Activated CD4-positive, alpha-beta T cell treated with anti-CD3 and anti-CD28 coated beads, Interleukin-2, amount 10 ng/mL, durations not matched to agents 24 days and 14 days (primary cell): ENCODE measurements around the gene LUC7L3. TPM values are rescaled to one million over a fixed set of nuclear protein-coding genes. Genes with fewer than 3 reads are reported as not detected.
"Not testable (repeated sequence)": the region's sequence is repeated elsewhere in the genome, so short reads cannot be mapped to it uniquely, and the experiment has no call there.

Experiments used
- DNase-seq: peaks from one replicate; pipeline ENCODE4 v3.0.0; 2022
- H3K27ac Mint-ChIP-seq: one replicate; pipeline ENCODE4 v1.8.0; 2022; ENCODE audit warnings: mild to moderate bottlenecking, mixed read lengths
- H3K27me3 Mint-ChIP-seq: one replicate; pipeline ENCODE4 v1.8.0; 2022; ENCODE audit warnings: mixed read lengths
- H3K36me3 Mint-ChIP-seq: one replicate; pipeline ENCODE4 v1.8.0; 2022; ENCODE audit warnings: low read depth, mild to moderate bottlenecking, mixed read lengths
- H3K4me1 Mint-ChIP-seq: one replicate; pipeline ENCODE4 v1.8.0; 2021; ENCODE audit warnings: mixed read lengths
- H3K4me3 Mint-ChIP-seq: one replicate; pipeline ENCODE4 v1.8.0; 2022; ENCODE audit warnings: mild to moderate bottlenecking, moderate library complexity, mixed read lengths
- H3K9me3 Mint-ChIP-seq: one replicate; pipeline ENCODE4 v1.8.0; 2021; ENCODE audit warnings: mixed read lengths
- intact Hi-C: fragments of 100-400 bp; cut with micrococcal nuclease; formaldehyde crosslinking; loops from one replicate; pipeline ENCODE4 v1.15.1; 2023
- total RNA-seq: library from RNA; stranded (reverse); gene quantifications from 2 replicates; pipeline ENCODE4 v1.2.3, GENCODE V29; 2022

The LUC7L3 gene
- total RNA-seq, 1 donor from 2014 or later = 125 TPM

DNA sequence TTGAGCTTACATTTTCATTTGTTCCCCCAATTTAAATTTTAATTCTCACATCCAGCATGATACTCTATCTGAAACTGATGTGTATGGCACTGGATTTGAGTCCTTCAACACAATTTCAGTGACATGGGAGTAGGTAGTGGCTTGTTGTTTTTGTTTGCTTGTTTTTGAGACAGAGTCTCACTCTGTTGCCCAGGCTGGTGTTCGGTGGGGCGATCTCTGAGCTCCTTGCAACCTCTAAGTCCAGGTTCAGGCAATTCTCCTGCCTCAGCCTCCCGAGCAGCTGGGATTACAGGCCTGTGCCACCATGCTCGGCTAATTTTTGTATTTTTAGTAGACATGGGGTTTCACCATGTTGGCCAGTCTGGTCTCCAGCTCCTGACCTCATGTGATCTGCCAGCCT, 10.3 kb upstream of the LUC7L3 start:
- peaks cover 23% of the 10 kb centered on the region for H3K4me1 Mint-ChIP-seq
- DNase-seq, H3K9me3 Mint-ChIP-seq: not testable (repeated sequence)

DNA sequence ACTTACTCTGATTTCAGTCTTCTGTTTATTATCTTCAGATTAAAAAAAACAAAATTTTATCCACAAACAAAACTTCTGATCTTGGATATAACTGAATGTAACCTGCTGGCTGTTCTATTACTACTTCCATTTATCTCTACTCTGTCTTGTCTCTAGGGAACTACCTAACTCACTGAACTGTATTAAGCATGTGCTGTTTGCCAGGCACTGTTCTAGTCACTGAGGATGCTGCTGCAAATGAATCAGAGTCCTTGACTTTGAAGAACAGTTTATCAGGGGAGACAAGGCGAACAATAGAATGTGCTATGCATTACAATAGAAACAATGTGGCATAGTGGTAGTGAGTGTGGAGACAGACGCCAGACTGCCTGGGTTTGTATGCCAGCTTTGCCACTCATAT, 9.4 kb upstream of the LUC7L3 start:
- peaks cover 18% of the 10 kb centered on the region for H3K4me1 Mint-ChIP-seq
- no peak for DNase-seq
- H3K27ac Mint-ChIP-seq = peak overlapping the region; percentile 25
- peaks cover 15% of the 10 kb centered on the region for H3K36me3 Mint-ChIP-seq
- peaks cover 5% of the 10 kb centered on the region for H3K27me3 Mint-ChIP-seq
- H3K4me3 Mint-ChIP-seq = peak overlapping the region; percentile 33
- intact Hi-C loops = no loop called here
- no peaks in the 10 kb centered on the region for H3K9me3 Mint-ChIP-seq

More for the DNA sequence above, 10.3 kb upstream of the LUC7L3 start:
- H3K27ac Mint-ChIP-seq = peak overlapping the region; percentile 97
- H3K27me3 Mint-ChIP-seq = not testable (repeated sequence)
- peaks cover 21% of the 10 kb centered on the region for H3K36me3 Mint-ChIP-seq
- H3K4me3 Mint-ChIP-seq = peak overlapping the region; percentile 86
- intact Hi-C loops = loop anchor here (5.0 kb wide), 3 partner anchors 232 to 458 kb away; partner anchors contain the start of genes NME1, NME2 and RSAD1

DNA sequence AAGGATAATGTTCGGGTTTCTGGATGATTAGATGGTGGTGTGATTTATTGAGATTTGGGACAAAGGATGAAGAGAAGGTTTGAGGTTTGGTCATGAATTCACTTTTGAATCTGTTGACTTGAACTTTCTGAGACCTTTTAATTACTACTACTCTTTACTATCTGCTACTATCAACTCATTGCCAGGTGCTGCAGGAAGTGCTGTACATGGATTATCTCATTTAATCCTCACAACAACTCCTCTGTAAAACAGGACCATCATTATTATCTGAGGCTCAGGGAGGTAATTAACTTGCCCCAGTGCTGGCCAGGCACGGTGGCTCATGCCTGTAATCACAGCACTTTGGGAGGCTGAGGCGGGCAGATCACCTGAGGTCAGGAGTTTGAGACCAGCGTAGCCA, 8.8 kb upstream of the LUC7L3 start:
- H3K9me3 Mint-ChIP-seq = no peaks in the 10 kb centered on the region
- H3K27ac Mint-ChIP-seq = no peak overlapping the region
- no peak overlapping the region for H3K4me3 Mint-ChIP-seq
- no peak for DNase-seq
- H3K4me1 Mint-ChIP-seq = peaks cover 17% of the 10 kb centered on the region
- H3K27me3 Mint-ChIP-seq = peaks cover 5% of the 10 kb centered on the region
- intact Hi-C loops = no loop called here
- H3K36me3 Mint-ChIP-seq = peaks cover 9% of the 10 kb centered on the region

DNA sequence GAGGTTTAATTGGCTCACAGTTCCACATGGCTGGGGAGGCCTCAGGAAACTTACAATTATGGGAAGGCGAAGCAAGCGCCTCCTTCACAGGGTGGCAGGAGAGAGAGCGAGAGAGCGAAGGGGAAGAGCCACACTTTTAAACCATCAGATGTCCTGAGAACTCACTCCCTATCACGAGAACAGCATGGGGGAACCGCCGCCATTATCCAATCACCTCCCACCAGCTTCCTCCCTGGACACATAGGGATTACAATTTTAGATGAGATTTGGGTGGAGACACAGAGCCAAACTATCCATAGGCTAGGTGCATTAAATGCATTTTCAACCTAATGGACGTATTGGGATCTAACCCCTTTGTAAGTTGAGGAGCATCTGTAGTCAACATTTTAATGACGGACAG, 6.8 kb upstream of the LUC7L3 start:
- Mint-ChIP-seq H3K27me3 (peaks cover 5% of the 10 kb centered on the region), H3K36me3 (peaks cover 2% of the 10 kb centered on the region), H3K27ac (no peak overlapping the region), H3K4me1 (peaks cover 11% of the 10 kb centered on the region), H3K9me3 (no peaks in the 10 kb centered on the region), H3K4me3 (no peak overlapping the region)
- intact Hi-C loops = no loop called here
- no peak for DNase-seq

DNA sequence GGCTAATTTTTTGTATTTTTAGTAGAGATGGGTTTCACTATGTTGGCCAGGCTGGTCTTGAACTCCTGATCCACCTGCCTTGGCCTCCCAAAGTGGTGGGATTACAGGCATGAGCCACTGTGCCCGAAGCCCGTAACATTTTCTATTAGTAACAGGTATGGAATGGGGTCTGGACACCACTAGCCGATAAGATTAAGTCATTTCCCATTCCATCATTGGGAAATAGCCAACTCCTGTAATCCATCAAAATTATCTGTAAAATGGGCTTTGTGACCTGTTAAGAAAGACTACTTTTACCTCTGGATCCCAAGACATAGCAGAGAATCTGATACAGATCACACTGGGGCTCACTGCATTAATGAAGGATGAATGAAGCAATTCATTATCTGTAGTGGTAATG, 3.9 kb upstream of the LUC7L3 start:
- Mint-ChIP-seq H3K36me3 (peaks cover 6% of the 10 kb centered on the region), H3K4me3 (no peak overlapping the region), H3K27me3 (peaks cover 5% of the 10 kb centered on the region), H3K4me1 (no peaks in the 10 kb centered on the region), H3K9me3 (no peaks in the 10 kb centered on the region), H3K27ac (no peak overlapping the region)
- intact Hi-C loops = no loop called here
- no peak for DNase-seq

DNA sequence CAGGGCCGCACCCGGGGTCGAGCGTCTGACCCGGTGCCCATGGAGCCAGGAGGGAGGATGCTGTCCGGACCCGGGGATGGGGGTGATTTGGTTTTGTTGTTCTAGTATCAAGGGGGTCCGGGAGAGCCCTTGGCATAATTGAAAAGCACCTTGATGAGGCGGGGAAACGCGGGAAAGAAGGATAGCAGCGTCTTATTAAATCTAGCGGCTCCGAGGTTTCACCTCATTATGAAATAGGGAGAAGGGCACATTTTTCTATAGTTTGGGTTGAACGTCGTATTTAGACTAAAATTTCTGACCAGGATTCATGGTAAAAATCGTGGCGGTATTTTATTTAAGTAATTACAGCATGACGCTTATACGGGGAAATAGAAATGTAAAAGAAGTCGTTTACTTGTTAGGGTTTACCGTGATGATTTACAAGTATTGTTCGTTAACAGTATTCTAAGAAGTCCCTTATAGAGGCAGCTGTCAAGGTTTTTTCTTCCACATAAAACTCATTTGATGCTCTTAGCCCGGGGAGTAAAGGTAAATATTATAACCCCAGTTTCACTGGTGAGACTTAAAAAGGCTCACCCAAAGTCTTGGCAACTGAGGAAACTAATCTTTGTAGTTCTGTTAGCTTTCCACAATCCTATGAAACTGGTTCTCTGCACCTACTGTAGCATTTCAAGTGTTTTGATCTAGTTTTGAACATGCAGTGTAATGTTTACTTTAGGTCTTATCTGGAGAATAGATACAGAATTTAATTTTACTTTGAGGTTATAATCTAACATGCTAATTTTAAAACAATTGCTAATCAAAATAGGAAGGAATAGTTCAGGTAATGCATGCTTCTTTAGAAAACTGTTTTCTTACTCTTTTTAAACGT, 756 bp downstream of the LUC7L3 start:
- intact Hi-C loops = loop anchor here (1.0 to 2.0 kb wide), 2 partner anchors 12 to 147 kb away; partner anchors contain the start of gene TOB1
- peak overlapping the region; percentile 82 for H3K4me3 Mint-ChIP-seq
- no peaks in the 10 kb centered on the region for H3K27me3 Mint-ChIP-seq
- H3K9me3 Mint-ChIP-seq = no peaks in the 10 kb centered on the region
- DNase-seq = no peak
- H3K36me3 Mint-ChIP-seq = peaks cover 24% of the 10 kb centered on the region
- peaks cover 10% of the 10 kb centered on the region for H3K4me1 Mint-ChIP-seq
- peak overlapping the region; percentile 99 for H3K27ac Mint-ChIP-seq

DNA sequence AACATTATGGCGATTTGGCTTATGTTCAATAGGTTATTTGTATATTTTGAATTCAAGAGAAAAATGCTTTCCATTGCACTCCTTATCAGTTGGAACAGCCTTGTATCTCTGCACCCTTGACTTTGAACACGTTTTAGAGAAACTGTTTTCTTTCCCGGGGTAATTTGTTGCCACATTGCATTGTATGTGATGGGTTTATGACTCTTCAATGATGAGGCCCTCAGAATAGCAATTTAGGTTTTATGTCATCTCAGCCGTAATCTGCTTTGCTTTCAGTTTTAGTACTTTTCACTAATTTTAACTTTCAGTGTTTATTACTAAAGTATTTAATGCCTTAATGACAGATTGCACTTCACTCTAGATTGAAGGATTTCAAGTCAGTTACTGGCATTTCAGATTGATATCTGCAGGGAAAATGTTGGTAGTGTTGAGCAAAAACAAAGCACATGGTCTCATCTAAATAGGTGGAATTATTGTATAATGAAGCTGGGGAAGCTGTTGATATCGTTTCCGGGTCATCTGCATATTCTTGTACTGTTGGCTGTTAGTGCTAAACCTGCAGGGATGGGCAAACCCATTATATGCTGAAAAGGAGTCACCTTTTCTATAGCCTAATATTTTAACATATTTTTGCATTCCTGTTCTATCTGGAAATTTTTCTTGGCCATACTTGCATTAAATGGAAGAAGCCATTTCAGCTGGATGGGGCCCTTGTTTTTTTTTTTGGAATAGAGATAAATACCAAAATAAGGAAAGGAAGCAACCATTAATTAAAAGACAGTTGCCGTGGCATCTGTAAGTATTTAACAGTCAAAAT, 2.0 kb downstream of the LUC7L3 start:
- Mint-ChIP-seq H3K4me3 (peak overlapping the region; percentile 82), H3K4me1 (peaks cover 14% of the 10 kb centered on the region), H3K27ac (peak overlapping the region; percentile 99), H3K9me3 (no peaks in the 10 kb centered on the region), H3K27me3 (no peaks in the 10 kb centered on the region), H3K36me3 (peaks cover 26% of the 10 kb centered on the region)
- intact Hi-C loops = no loop called here
- DNase-seq = peak; percentile 71

DNA sequence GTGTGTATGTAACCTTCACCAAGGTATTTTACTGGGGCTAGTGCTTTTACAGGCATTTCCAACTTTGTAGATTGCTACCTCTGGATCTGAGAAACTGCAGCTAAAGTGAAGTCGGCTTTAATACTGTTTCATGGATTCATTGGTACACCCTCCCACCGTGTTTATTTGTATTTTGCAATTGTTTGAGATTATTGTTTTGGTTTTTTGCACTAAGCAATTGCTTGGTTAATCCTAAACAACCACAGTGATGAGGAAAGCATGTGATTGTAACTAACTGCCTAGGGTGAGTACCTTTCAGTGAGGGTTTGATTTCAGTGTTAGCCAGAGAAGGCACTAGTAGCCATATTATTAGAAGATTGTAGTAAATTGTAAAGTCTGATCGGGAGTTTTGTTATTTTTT, 3.3 kb downstream of the LUC7L3 start:
- no peaks in the 10 kb centered on the region for H3K9me3 Mint-ChIP-seq
- H3K4me1 Mint-ChIP-seq = peaks cover 20% of the 10 kb centered on the region
- H3K27me3 Mint-ChIP-seq = no peaks in the 10 kb centered on the region
- intact Hi-C loops = no loop called here
- H3K27ac Mint-ChIP-seq = peak overlapping the region; percentile 44
- H3K36me3 Mint-ChIP-seq = peaks cover 30% of the 10 kb centered on the region
- H3K4me3 Mint-ChIP-seq = peak overlapping the region; percentile 57
- DNase-seq = no peak

DNA sequence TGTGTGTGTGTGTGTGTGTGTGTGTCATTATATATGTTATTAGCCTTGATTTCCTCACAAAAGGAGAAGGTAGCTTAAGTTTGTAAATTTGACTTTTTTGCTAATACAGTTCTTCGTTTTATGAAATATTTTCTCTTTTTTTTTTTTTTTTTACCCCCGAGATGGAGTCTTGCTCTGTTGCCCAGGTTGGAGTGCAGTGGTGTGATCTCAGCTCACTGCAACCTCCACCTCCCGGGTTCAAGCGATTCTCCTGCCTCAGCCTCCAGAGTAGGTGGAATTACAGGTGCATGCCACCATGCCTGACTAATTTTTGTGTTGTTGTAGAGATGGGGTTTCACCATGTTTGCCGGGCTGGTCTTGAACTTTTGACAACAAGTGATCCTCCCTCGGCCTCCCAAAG, 5.2 kb downstream of the LUC7L3 start:
- Mint-ChIP-seq H3K36me3 (peaks cover 28% of the 10 kb centered on the region), H3K4me1 (peaks cover 26% of the 10 kb centered on the region)
- DNase-seq, H3K9me3 Mint-ChIP-seq, intact Hi-C loops, H3K4me3 Mint-ChIP-seq, H3K27ac Mint-ChIP-seq, H3K27me3 Mint-ChIP-seq: not testable (repeated sequence)

DNA sequence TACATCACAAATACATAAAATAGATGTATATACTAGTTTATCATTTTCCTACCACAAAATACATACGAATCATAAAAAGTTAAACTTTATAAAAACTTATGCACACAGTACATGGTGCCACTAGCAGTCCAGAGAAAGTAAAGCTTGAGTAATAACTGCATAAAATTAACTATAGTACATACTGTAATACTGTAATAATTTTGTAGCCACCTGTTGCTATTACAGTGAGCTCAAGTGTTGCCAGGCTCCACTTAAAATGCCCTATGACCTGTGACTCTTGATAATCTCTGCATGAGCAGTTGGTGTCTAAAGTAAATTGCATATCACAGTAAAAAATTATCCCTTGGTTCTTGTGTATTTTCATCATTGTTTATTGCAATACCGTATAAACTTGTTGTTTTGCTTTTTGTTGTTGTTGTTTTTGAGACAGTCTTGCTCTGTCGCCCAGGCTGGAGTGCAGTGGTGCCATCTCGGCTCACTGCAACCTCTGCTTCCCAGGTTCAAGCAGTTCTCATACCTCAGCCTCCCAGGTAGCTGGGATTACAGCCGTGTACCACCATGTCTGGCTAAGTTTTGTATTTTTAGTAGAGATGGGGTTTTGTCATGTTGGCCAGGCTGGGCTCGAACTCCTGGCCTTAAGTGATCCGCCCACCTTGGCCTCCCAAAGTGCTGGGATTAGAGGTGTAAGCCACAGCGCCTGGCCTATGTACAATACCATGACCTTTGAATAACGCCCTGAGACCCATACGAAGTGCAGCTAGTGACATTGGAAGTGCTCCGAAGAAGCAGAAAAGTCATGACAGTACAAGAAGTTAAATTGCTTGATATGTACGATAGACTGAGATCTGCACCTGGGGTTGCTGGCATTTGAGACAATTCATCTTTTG, 6.6 kb downstream of the LUC7L3 start:
- DNase-seq = peak; percentile 49
- no peaks in the 10 kb centered on the region for H3K9me3 Mint-ChIP-seq
- H3K27me3 Mint-ChIP-seq = no peaks in the 10 kb centered on the region
- no peak overlapping the region for H3K27ac Mint-ChIP-seq
- intact Hi-C loops = no loop called here
- peaks cover 20% of the 10 kb centered on the region for H3K36me3 Mint-ChIP-seq
- no peak overlapping the region for H3K4me3 Mint-ChIP-seq
- peaks cover 26% of the 10 kb centered on the region for H3K4me1 Mint-ChIP-seq

DNA sequence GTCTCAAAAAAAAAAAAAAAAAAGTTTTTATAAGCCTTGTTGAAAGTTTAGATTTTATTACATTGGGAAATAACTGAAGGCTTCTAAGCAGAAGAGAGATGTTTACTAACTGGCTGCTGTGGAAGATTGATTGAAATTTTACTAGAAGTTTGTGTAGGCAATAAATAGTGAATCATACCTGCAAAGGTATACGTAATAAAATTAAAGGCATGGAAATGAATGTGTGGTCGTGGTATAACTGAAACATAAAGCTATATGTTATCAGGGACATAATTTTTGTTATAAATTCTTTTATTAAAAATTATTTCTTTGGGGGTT, 8.7 kb downstream of the LUC7L3 start:
- Mint-ChIP-seq H3K27me3 (no peaks in the 10 kb centered on the region), H3K27ac (no peak overlapping the region), H3K36me3 (peaks cover 14% of the 10 kb centered on the region), H3K4me1 (peaks cover 30% of the 10 kb centered on the region), H3K9me3 (no peaks in the 10 kb centered on the region), H3K4me3 (no peak overlapping the region)
- intact Hi-C loops = no loop called here
- DNase-seq = no peak

DNA sequence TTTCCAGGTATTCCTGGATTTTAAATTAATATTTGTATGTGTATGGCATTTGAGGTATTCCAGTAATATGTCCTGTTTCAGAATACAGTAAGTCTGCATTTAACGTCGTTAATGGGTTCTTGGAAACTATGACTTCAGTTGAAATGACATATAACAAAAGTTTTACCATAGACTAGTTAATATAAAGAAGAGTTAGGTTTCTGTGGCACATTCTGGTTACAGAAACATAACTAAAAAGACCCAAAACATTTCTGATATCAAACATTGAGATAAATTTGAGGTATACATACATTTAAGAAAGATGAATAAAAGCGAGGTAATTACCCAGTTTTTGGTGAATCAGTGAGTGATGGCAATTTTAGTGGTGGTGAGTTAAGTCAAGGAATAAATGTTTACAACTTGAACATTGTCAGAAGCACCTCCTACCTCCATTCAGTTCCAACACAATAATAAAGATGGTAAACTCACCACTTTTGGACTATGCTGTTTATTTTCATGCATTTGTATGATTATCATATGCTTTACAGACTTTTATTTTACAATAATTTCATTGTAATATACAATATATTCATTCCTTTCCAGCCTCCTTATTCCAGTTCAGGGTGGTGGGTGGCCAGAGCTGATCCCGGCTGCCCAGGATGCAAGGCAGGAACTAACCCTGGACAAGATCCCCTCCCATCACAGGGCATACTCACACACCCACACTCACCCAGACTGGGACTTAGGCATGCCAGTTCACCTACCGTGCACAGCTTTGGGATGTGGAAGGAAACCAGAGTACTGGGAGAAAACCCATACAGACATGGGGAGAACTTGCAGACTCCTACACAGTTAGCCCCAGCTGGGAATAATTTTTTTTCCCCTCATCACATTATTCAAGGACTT, 9.7 kb downstream of the LUC7L3 start:
- Mint-ChIP-seq H3K27ac (peak overlapping the region; percentile 62), H3K4me1 (peaks cover 30% of the 10 kb centered on the region), H3K9me3 (no peaks in the 10 kb centered on the region), H3K27me3 (no peaks in the 10 kb centered on the region), H3K36me3 (peaks cover 14% of the 10 kb centered on the region), H3K4me3 (no peak overlapping the region)
- peak; percentile 53 for DNase-seq
- intact Hi-C loops = no loop called here
